K562 (cell line): ENCODE results near the gene RCSD1. TPM values are rescaled to one million over a fixed set of nuclear protein-coding genes. Genes with fewer than 3 reads are reported as not detected.

ENCODE experiments used
- ARID1B ChIP-seq: fragments of 450-650 bp; IDR thresholded peaks from 2 replicates; pipeline ENCODE4 v1.6.1; 2016; ENCODE audit warnings: antibody characterized with exemption, mild to moderate bottlenecking, inconsistent platforms
- CBX3 ChIP-seq, 2 experiments: IDR thresholded peaks; 1 replicate in 1 of 2; 2 replicates in 1 of 2; pipeline ENCODE4 v1.6.1; 2012; ENCODE audit warnings: inconsistent platforms in 2 of 2, low read length in 2 of 2, borderline replicate concordance in 1 of 2, control low read depth in 1 of 2
- FOXP1 ChIP-seq: sonication (generic); formaldehyde crosslinking; IDR thresholded peaks from 2 replicates; pipeline ENCODE4 v1.8.0; 2022; ENCODE audit warnings: mild to moderate bottlenecking, missing genetic modification reagents
- HDAC3 ChIP-seq: fragments of 450-650 bp; IDR thresholded peaks from 2 replicates; pipeline ENCODE4 v1.6.1; 2018; ENCODE audit warnings: borderline replicate concordance, mild to moderate bottlenecking, moderate library complexity; ENCODE audit not compliant: partially characterized antibody
- HDAC6 ChIP-seq: IDR thresholded peaks from 2 replicates; pipeline ENCODE4 v1.6.1; 2012; ENCODE audit warnings: low read depth, mild to moderate bottlenecking, control low read depth, inconsistent platforms, low read length, moderate library complexity
- HMGN3 ChIP-seq: IDR thresholded peaks from 2 replicates; pipeline ENCODE4 v1.6.1; 2011; ENCODE audit warnings: borderline replicate concordance, low read depth, mild to moderate bottlenecking, mixed read lengths, low read length; ENCODE audit not compliant: insufficient read length; ENCODE audit errors: extremely low read depth
- KHSRP ChIP-seq: fragments of 450-650 bp; IDR thresholded peaks from 2 replicates; pipeline ENCODE4 v1.6.1; 2017
- KLF1 ChIP-seq: fragments of 450-650 bp; IDR thresholded peaks from 2 replicates; pipeline ENCODE4 v1.6.1; 2016; ENCODE audit warnings: missing genetic modification characterization, missing compliant biosample characterization
- MYC ChIP-seq, 2 experiments: fragments of 250-450 bp in 1 of 2; sonication (Bioruptor Pico) in 1 of 2; IDR thresholded peaks; 2 replicates each; pipeline versions ENCODE4 v1.5.1 to v1.6.1; 2012 to 2021; ENCODE audit warnings: low read depth in 2 of 2, borderline replicate concordance in 1 of 2, improper control_type of control experiment in 1 of 2, low read length in 1 of 2, mild to moderate bottlenecking in 1 of 2, moderate library complexity in 1 of 2
- PRDM10 ChIP-seq: fragments of 450-650 bp; IDR thresholded peaks from 2 replicates; pipeline ENCODE4 v1.6.1; 2018; ENCODE audit not compliant: partially characterized antibody
- SIN3A ChIP-seq, 2 experiments: fragments of 150-350 bp in 1 of 2; IDR thresholded peaks; 2 replicates each; pipeline ENCODE4 v1.6.1; 2011 to 2016; ENCODE audit warnings: borderline replicate concordance in 2 of 2, low read depth in 2 of 2, low read length in 2 of 2, mild to moderate bottlenecking in 2 of 2, moderate library complexity in 2 of 2; ENCODE audit not compliant: control insufficient read depth in 1 of 2
- STAT5A ChIP-seq: IDR thresholded peaks from 2 replicates; pipeline ENCODE4 v1.6.1; 2012; ENCODE audit warnings: low read length, inconsistent platforms, borderline replicate concordance
- TBL1XR1 ChIP-seq, 2 experiments: IDR thresholded peaks; 2 replicates each; pipeline ENCODE4 v1.6.1; 2012; ENCODE audit warnings: improper control_type of control experiment in 2 of 2, low read length in 2 of 2, mild to moderate bottlenecking in 1 of 2
- TCF3 ChIP-seq: sonication (generic); formaldehyde crosslinking; IDR thresholded peaks from 2 replicates; pipeline ENCODE4 v1.4.0; 2020; ENCODE audit warnings: mild to moderate bottlenecking, missing genetic modification reagents
- U2AF1 ChIP-seq: fragments of 200-400 bp; formaldehyde crosslinking; optimal IDR thresholded peaks from 2 replicates; pipeline ENCODE3; 2017; ENCODE audit warnings: mild to moderate bottlenecking, low read depth, low read length, moderate library complexity
- U2AF2 ChIP-seq: fragments of 200-400 bp; formaldehyde crosslinking; optimal IDR thresholded peaks from 2 replicates; pipeline ENCODE3; 2017; ENCODE audit warnings: low read depth, mild to moderate bottlenecking, low read length
- XRCC4 ChIP-seq: IDR thresholded peaks from one replicate; pipeline ENCODE4 v1.6.1; 2011; ENCODE audit not compliant: insufficient read depth, insufficient read length; ENCODE audit errors: extremely low read depth
- ZBTB17 ChIP-seq: fragments of 450-650 bp; formaldehyde crosslinking; IDR thresholded peaks from 2 replicates; pipeline ENCODE4 v1.4.0; 2020; ENCODE audit warnings: mild to moderate bottlenecking
- ZBTB26 ChIP-seq: fragments of 450-650 bp; formaldehyde crosslinking; IDR thresholded peaks from 2 replicates; pipeline ENCODE4 v1.4.0; 2022; ENCODE audit warnings: missing genetic modification characterization
- ZNF175 ChIP-seq: fragments of 200-800 bp; sonication (Bioruptor generic); IDR thresholded peaks from 2 replicates; pipeline ENCODE4 v1.6.1; 2016; ENCODE audit warnings: low read depth, mild to moderate bottlenecking, missing genetic modification characterization, missing compliant biosample characterization
- ZNF384 ChIP-seq: IDR thresholded peaks from 2 replicates; pipeline ENCODE4 v1.6.1; 2012; ENCODE audit warnings: low read depth, low read length, improper control_type of control experiment
- ZNF511 ChIP-seq: sonication (generic); formaldehyde crosslinking; IDR thresholded peaks from 2 replicates; pipeline ENCODE4 v1.8.0; 2022; ENCODE audit warnings: mild to moderate bottlenecking, missing genetic modification reagents
- polyA plus RNA-seq, 8 experiments: library from polyadenylated mRNA; depleted of rRNA in 4 of 8; stranded (reverse) in 5 of 8; unstranded in 3 of 8; fragments of >200 nt; fragmentation: Nextera tagmentation in 2 of 8; fragmentation: Illumina TruSeq in 1 of 8; extraction: Ambion mirVana in 2 of 8; extraction: Trizol in 1 of 8; gene quantifications; 2 replicates each; pipeline versions ENCODE4 v1.2.1 to v1.2.3, GENCODE V29; 2011 to 2014; ENCODE audit warnings: inconsistent platforms in 1 of 8, missing spikeins in 1 of 8
- total RNA-seq, 7 experiments: library from RNA; depleted of rRNA in 6 of 7; stranded (reverse); fragments of >200 nt in 6 of 7; fragmentation: Illumina TruSeq in 2 of 7; extraction: Trizol in 2 of 7; gene quantifications; 2 replicates each; pipeline versions ENCODE4 v1.2.1 to v1.2.3, GENCODE V29; 2011 to 2021; ENCODE audit warnings: low replicate concordance in 1 of 7

The RCSD1 gene
- total and polyA plus RNA-seq, 9 of the 15 experiments (the other 6 are each of a cell fraction or from before 2014, with no cell fraction given): 7.8 to 69.8 (median 45.3) TPM

- no peak; the same call in 1 of the 2 replicates for TF ChIP-seq TCF3 (CRISPR knock-in tag)
- TF ChIP-seq ZNF175 (CRISPR knock-in tag): no peak
- TF ChIP-seq ZNF511 (CRISPR knock-in tag): no peak
- no peak for TF ChIP-seq ZBTB26 (CRISPR knock-in tag)
- peak; percentile 55 for TF ChIP-seq MYC (IDR thresholded peaks at IDR 0.05; ENCODE audit: low read depth, low read length)
- no peak for TF ChIP-seq MYC (CRISPR knock-in tag; IDR thresholded peaks at IDR 0.05; ENCODE audit: borderline replicate concordance, low read depth)
- TF ChIP-seq HDAC6: no peak
- no peak for TF ChIP-seq CBX3 (IDR thresholded peaks at IDR 0.05; ENCODE audit: borderline replicate concordance in 1 of 2, low read length in 2 of 2)
- no peak for TF ChIP-seq ZBTB17 (CRISPR knock-in tag)
- no peak for TF ChIP-seq FOXP1 (CRISPR knock-in tag)
- no peak for TF ChIP-seq SIN3A (IDR thresholded peaks at IDR 0.05; ENCODE audit: borderline replicate concordance in 2 of 2, control insufficient read depth in 1 of 2, low read depth in 2 of 2, low read length in 2 of 2)
- no peak for TF ChIP-seq PRDM10
- TF ChIP-seq HMGN3: no peak
- TF ChIP-seq HDAC3: peak; percentile 38
- TF ChIP-seq ZNF384: no peak
- TF ChIP-seq XRCC4: no peak
- peak; percentile 58 for TF ChIP-seq ARID1B
- TF ChIP-seq U2AF1: no peak
- no peak for TF ChIP-seq STAT5A
- no peak for TF ChIP-seq KLF1 (tag)
- no peak for TF ChIP-seq U2AF2
- TF ChIP-seq KHSRP: no peak
- TF ChIP-seq TBL1XR1 (IDR thresholded peaks at IDR 0.05; ENCODE audit: low read length in 2 of 2): no peak
These were observed 30.0 kb upstream of the RCSD1 start (continued) for GRCh38 chr1:167599957-167600581.
